Caki2 (cell line): ENCODE data around the gene LRRN3. TPM values are rescaled to one million over a fixed set of nuclear protein-coding genes. Genes with fewer than 3 reads are reported as not detected.

Experiments used
- DNase-seq: peaks from one replicate; pipeline ENCODE4 v3.0.0-alpha.2; 2015; ENCODE audit warnings: low read depth
- in situ Hi-C: cut with HindIII; loops from 2 replicates; pipeline ENCODE4 v1.10.0; 2016; ENCODE audit warnings: low sequenced_read_pairs, low pct_unique_long_range_greater_than_20kb, mixed read lengths
- total RNA-seq: library from RNA; depleted of rRNA; stranded (reverse); fragments of >200 nt; shearing (Covaris generic); gene quantifications from 2 replicates; pipeline ENCODE4 v1.2.3, GENCODE V29; 2014; ENCODE audit warnings: low replicate concordance

The LRRN3 gene
- total RNA-seq, 1 experiment from 2014 or later, result not detected

DNA sequence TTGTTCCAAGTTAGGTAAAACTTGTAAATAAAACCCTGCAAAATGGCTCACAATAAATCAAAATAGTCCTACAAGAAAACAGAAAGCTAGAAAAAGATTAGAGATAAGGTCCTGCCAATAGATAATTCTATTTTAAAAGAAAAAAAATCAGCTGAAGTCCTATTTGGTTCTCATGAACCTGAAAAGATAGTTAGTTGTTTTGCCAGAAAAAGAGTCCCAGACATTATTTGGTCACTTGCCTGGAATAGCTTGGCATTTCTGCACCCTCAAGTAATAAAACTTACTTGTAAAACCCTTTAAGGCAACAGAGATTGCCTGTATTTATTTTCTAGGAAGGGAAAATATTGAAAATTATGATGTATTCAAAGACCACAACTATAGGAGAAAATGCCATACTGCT is 47.7 kb downstream of the LRRN3 start:
- in situ Hi-C loops, result no loop called here
- DNase-seq, result no peak

DNA sequence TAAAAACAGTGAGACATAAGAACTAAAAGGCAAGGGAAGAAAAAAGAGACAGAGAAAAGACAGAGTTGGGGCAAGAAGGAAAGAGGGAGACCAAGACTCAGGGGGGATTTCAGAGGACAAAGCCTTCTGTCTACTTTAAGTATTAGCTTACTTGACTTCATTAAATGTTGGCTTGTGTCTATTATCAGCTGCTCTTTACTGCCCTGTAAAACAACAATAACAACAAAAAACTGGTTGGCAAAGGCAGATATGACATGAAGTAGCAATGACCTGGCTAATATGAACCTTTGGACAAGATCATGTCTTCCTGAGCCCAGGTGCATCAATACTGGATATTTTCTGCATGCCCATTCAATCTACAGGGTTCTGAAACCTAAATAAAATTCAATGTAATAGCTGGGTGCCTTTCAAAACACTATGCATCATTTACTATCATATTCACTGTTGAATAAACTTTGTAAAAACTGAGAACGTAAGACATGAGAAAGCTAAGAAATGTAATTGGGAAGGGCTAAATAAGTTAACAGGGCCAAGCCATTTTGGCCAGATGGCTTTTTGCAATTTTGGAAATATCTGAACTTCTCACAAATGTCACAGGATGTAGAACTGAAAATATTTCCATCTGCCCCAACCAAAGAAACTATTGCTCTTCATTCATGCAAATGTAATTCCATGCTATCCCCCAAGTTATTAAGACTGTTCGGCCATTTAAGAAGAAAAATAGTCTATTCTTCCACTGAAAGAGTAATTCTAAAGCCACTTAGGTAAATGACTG is 49.4 kb downstream of the LRRN3 start:
- in situ Hi-C loops, result no loop called here
- no peak for DNase-seq

DNA sequence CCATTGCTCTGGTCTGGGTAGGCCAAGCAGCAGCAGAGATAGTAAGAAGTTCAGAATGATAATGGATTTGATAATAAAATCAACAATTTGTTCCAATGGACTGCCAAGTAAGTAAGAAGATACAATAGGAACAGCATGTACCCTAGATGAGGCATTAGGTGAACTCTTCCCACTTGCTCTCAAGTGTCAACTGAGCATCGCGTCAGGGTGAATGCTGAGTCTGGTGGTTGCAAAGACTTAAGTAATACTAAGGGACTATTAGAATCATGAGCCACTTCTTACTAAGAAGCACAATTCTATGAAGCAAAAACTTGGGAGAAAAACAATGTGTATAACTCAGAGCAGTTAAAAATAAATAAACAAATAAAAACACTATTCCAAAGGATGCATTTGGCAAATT is 54.5 kb downstream of the LRRN3 start:
- DNase-seq, result no peak
- in situ Hi-C loops, result no loop called here

DNA sequence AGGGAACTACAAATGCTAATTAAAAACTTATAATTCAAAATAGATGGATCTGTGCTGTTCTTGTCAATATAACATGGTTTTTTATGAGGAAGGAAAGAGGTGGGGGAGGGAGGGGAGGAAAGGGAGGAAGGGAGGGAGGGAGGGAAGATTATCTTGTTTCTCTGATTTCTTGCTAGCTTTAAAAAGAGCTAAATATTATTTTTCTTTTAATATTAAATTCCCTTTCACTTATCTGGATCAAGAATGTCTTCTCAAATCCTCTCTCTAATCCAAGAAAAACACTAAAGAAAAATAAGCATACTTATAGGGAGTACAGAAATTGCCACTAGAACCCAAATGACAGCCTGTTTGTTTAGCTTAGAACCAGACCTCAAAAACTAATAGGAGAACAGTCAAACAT is 55.2 kb downstream of the LRRN3 start:
- no peak for DNase-seq
- in situ Hi-C loops, result no loop called here

DNA sequence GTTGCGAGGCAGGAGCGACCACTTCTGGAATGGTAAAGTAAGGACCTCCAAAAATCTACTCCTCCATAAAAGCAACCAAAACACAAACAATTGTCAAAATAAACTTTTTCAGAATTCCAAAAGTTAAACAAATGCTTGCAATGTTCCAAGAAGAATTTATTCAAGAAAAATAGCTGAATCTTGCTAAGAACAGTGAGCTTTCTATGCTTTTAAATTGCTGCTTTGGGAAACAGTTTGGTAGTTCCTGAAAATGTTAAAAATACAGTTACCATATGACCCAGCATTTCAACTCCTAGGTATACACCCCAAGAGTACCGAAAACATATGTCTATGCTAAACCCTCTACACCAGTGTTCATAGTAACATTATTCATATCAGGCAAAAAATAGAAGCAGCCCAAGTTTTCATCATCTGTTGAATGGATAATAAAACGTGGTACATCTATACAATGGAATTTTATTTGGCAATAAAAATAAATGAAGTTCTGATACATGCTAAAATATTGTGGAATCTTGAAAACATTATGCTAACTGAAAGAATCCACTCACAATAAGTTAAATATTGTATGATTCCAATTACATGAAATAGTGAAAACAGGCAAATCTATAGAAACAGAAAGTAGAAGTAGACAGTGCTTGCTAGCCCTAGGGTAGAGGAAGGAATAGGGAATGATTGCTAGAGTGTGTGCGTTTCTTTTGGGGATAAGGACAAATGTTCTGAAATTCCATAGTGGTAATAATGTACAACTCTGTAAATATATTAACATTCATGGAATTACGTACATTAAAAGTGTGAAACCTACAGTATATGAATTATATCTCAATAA is 57.0 kb downstream of the LRRN3 start:
- DNase-seq, result no peak
- in situ Hi-C loops, result no loop called here

DNA sequence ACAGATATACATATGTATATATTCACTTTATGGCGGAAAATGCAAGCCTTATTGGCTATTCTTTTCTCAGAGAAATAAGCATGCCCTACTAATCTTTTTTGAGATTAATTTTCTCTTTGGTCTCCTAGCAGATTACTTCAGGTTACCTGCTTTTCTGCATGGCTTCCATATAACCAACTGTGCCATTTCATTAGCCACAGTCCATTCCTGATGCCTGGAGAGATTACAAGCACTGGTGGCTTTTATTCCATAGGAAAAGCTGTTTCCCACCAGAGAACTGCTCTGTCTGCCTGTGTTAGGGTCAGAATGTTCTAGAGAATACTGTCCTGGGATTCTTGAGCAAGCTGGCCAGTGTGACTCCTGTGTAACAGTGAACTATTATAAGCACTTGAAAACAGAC is 59.8 kb downstream of the LRRN3 start:
- no peak for DNase-seq
- in situ Hi-C loops, result no loop called here

DNA sequence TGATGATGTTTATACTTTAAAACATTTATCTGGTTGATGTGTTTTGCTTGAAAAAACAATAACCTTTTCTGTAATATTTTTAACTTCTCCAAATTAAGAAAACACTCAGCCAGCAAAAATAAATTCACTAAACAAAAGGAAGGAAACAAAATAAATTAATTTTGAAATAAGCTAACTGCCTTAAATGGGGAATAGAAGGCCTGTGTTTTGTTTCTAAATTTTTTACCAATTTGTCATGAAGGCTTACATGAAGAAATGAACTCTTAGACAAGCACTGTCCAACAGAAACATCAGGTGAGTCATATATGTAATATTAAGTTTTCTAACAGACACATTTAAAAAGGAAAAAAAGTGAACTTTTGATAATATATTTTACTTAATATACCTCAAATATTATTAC is 68.5 kb downstream of the LRRN3 start:
- DNase-seq, result no peak
- in situ Hi-C loops, result no loop called here

DNA sequence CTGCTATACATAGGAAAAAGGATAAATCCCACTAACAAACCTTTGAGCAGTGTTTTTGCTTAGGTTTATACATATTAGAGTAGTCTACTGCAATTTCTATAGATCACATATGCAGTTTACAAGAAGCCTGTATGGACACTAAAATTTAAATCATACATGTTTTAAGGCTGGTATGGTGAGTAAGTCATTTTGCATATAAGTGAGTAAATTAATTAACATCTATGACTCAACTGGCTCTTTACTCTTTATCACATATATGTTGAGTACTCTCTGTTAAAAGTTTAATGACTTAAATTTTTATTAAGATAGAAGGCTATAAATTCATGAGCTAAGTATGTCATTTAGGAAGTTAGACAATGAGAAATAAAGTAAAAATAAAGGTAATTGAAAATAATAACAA is 69.4 kb downstream of the LRRN3 start:
- in situ Hi-C loops, result no loop called here
- DNase-seq, result no peak

DNA sequence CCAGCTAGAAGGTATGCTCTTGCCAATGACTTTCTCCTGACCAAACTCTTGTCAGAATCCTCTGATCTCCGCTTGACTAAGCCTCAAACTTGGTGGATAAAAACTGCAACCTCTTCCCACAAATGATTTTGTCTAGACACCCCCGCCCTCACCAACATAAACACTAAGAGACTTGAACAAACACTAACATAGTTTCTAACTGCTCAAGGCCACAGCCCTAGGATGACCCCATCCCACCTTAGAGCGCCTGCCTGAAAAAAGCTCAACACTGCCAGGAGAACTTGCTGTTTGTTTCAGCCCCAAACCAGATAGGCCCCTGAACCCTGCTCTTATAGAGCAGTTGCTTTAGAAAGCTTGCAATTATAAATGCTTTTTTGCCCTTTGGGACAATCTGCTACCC is 71.8 kb downstream of the LRRN3 start:
- in situ Hi-C loops, result no loop called here
- DNase-seq, result no peak

DNA sequence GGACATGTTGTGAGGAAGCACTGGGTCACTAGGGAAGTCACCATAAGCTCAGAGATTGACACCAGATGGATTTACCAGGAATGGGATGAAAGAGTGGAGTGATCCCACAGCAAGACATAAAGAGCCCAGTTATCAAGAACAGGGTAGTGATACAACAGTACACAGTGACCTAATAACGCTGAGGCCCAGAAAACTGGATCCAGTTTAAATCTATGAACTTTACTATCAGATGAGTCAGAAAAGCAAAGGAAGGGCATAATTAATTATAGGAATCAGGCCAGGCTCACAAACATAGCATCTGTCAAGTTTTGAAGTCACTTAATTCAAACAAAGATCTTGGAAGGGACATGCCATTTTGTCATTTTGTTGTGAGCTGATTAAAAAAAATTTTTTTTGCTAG is 73.5 kb downstream of the LRRN3 start:
- no peak for DNase-seq
- in situ Hi-C loops, result no loop called here

DNA sequence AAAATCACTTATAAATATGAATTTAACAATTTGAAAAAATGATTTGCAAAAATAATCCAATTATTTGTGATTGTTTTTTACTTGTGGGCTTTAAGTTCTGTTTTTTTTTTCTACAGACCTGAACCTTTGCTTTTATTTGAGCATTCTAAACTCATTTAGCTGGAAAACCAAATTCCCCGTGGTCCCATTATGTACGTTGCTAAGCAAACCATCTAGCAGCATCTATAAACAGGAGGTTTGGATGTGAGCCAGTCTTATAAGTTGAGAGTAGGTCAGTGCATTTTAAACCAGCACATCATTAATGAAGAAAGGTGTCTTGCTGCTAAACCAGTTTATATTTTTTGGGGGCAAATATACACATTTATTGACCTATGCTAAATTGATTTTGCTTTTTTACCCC is 77.3 kb downstream of the LRRN3 start:
- no peak for DNase-seq
- in situ Hi-C loops, result no loop called here

DNA sequence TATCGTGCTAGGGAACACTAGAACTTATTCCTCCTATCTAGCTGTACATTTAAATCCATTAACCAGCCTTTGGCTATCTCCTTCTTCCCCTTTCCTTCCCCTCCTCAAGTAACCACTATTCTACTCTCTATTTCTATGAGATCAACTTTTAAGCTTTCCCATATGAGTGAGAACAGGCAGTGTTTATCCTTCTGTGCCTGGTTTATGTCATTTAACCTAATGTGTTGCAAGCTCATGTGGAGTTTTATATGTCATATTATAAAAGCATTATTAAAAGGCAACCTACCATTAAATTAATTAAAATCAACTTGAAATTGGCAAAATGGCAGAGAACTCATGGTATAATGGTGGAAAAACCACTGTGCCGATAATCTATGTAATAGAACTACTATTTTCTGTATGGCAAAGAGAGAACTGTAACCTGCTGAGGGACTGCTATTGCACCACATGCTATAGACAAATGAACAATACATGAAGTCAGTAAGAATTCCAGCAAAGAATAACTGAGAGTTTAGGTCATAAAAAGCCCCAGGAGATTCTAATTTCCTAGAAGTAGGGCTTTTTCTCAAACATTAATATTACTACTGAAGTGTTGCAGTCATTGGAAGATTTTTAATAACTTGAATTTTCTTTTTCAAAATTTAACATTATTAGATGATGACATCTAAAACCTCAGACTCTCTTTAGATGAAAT is 81.8 kb downstream of the LRRN3 start:
- in situ Hi-C loops, result no loop called here
- DNase-seq, result no peak

DNA sequence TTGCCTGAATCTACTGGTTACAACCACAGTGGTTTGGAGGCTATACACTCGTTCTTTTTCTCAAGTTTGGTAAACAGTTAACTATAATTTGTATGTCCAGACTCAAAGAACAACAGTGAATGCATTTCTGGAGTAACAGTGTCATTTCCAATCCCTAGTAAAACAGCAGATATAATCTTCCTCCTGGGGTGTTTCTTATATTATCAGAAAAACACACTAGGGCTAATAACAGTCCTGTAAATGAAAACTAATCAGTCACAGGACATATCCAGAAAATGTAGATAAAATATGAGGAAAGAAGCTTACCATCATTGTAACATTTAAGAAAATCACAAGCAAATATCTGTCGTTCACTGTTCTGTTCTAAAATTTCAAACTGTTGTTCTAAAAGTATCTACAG is 82.6 kb downstream of the LRRN3 start:
- in situ Hi-C loops, result no loop called here

DNA sequence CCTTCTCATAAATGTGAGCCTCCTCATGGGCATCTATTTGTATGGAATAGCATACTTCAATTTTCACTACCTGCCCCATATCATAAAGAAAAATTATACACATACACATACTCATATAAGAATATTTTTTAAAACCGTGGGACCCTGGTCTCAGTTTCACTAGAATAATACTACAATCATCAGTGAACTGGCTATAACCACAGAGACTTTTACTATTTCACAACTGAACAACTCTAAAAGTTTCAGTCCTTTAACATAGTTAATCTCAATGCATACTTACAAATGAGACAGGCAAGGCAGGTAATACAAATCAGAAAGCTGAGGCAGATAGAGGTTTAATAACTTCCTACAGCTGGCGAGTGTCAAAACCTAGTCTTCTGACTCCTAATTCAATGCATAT is 83.1 kb downstream of the LRRN3 start:
- in situ Hi-C loops, result no loop called here
- DNase-seq, result no peak

More for the DNA sequence above, 82.6 kb downstream of the LRRN3 start:
- no peak for DNase-seq

DNA sequence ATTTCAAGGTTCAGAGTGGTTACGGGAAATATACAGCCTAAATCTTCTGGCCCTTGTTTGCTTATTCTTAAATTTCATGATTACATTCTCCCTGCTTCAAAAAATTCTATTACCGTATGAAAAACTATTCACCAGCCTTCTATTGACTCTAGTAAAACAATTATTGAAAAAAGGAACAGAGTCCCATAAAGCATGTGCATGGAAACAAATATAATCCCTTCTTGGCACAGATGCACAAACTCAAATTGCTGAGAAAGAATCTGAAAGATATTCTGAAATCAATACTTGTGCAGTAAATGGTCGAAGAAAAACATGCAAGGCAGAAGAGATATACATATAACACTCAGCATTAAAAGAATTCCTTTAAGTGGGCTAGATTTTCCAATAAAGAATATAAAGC is 83.6 kb downstream of the LRRN3 start:
- DNase-seq, result no peak
- in situ Hi-C loops, result no loop called here
